Left lung (tissue), 10 donors: Measurements from ENCODE around the gene MAS1. TPM values are rescaled to one million over a fixed set of nuclear protein-coding genes. Genes with fewer than 3 reads are reported as not detected.

ENCODE experiments used
- ATAC-seq: fragments of 200-7000 bp; cut with Tn5 transposase; one replicate; pipeline ENCODE4 v1.9.1; 2020; ENCODE audit warnings: moderate library complexity
- DNase-seq, 4 donors: peaks; one replicate each; pipeline ENCODE4 v3.0.0-alpha.2; 2013 to 2020
- H3K27ac ChIP-seq, 2 donors: fragments of 200-600 bp; sonication (generic) in 1 of 2; one replicate each; pipeline versions ENCODE4 v1.5.0 to v1.8.0; 2020 to 2021
- H3K27me3 ChIP-seq, 2 donors: fragments of 200-600 bp; sonication (generic) in 1 of 2; one replicate each; pipeline versions ENCODE4 v1.5.0 to v1.8.0; 2020 to 2021
- H3K36me3 ChIP-seq, 2 donors: fragments of 200-600 bp; sonication (generic) in 1 of 2; one replicate each; pipeline versions ENCODE4 v1.5.0 to v1.8.0; 2020 to 2021
- H3K4me1 ChIP-seq, 2 donors: fragments of 200-600 bp; one replicate each; pipeline ENCODE4 v1.8.0; 2021
- H3K4me3 ChIP-seq, 2 donors: fragments of 200-600 bp; sonication (generic) in 1 of 2; one replicate each; pipeline versions ENCODE4 v1.5.0 to v1.8.0; 2020 to 2021; ENCODE audit warnings: mild to moderate bottlenecking in 1 of 2
- H3K9me3 ChIP-seq, 2 donors: fragments of 200-600 bp; sonication (generic) in 1 of 2; one replicate each; pipeline versions ENCODE4 v1.5.0 to v1.8.0; 2020 to 2021
- intact Hi-C, 2 donors: fragments of 100-400 bp; cut with DNase I; formaldehyde crosslinking; loops; one replicate each; pipeline versions ENCODE4 v1.11.2 to v1.14.2; 2022
- polyA plus RNA-seq, 6 donors: library from polyadenylated mRNA; unstranded; fragments of 120-200 nt; gene quantifications; one replicate each; pipeline ENCODE4 v1.2.1, GENCODE V29; 2013; ENCODE audit not compliant: insufficient read length in 6 of 6
- total RNA-seq, 2 donors: library from RNA; stranded (reverse); fragmentation: NEBNext Ultra II Directional; extraction: Animal tissue kit (Norgen Biotek cat#: 25700); gene quantifications; one replicate each; pipeline ENCODE4 v1.2.1, GENCODE V29; 2021
- TF ChIP-seq, protein P1 (sequence below), 2 donors: fragments of 200-600 bp; sonication (generic) in 1 of 2; IDR thresholded peaks; one replicate each; pipeline versions ENCODE4 v1.5.0 to v1.8.0; 2021; ENCODE audit warnings: antibody characterized with exemption in 2 of 2
- donor health status: DM: no; HTN: yes; CAD: no.
- donor health status: DM: no; HTN: no; CAD: no.

The MAS1 gene
- total and polyA plus RNA-seq, 8 donors = 0.02 to 0.07 (median 0.04) TPM; not detected in 1

DNA sequence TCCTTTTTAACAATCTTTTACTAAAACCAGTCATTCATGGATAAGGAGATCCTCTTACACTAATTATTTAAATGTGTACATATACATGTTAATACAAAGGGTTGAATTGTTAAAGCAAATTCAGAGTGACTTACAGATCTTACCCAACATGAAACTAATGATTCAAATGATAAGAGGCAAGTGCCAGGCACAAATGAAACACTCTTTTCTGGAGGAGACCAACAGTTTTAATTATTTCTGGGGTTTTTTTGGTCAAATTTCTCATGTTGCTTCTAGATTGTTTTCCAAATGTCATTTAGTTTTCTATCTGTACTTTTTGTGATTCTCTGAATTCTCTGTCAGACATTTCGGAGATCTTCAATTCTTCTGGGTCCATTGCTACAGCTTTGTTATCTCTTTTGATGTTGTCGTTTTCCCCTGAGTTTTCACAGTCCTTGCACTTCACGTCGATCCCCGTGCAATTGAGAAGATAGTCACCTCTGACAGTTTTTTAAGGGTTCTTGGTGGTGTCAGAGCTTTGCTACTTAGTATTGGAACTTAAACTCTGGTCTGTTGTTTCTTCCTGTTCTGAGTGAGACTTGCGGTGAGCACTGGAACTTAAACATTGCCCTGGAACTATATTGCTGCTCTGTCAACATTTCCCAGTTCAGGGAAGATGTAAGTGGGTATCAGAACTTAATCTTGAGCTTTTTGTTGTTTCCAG, 23.2 kb downstream of the MAS1 start:
- H3K4me1 ChIP-seq = no peaks in the 10 kb centered on the region
- no peak overlapping the region for H3K4me3 ChIP-seq
- H3K27me3 ChIP-seq = peaks cover 0 to 21% of the 10 kb centered on the region in 2 donors
- H3K9me3 ChIP-seq = no peaks in the 10 kb centered on the region
- intact Hi-C loops = no loop called here
- ATAC-seq (no peak), DNase-seq (no peak)
- H3K27ac ChIP-seq = no peak overlapping the region
- no peaks in the 10 kb centered on the region for H3K36me3 ChIP-seq
- TF ChIP-seq, protein P1, sequence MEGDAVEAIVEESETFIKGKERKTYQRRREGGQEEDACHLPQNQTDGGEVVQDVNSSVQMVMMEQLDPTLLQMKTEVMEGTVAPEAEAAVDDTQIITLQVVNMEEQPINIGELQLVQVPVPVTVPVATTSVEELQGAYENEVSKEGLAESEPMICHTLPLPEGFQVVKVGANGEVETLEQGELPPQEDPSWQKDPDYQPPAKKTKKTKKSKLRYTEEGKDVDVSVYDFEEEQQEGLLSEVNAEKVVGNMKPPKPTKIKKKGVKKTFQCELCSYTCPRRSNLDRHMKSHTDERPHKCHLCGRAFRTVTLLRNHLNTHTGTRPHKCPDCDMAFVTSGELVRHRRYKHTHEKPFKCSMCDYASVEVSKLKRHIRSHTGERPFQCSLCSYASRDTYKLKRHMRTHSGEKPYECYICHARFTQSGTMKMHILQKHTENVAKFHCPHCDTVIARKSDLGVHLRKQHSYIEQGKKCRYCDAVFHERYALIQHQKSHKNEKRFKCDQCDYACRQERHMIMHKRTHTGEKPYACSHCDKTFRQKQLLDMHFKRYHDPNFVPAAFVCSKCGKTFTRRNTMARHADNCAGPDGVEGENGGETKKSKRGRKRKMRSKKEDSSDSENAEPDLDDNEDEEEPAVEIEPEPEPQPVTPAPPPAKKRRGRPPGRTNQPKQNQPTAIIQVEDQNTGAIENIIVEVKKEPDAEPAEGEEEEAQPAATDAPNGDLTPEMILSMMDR (IDR thresholded peaks at IDR 0.05) = no peak

DNA sequence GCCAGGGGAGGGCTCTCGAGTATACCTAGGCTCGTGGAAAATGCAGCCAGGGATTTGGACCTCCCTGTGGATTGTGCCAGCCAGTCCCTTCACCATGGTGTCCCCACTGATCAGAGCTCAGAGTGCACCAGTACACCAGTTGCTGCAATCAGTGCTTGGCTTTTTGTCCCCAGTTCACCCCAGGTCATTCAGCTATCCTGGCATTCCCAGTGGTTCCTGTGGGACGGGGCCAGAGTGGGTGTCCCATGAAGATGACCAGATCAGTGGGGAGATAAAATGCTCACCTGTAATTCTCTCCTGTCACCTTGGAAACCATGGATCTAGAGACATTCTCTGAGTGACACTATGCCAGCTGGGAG, 23.8 kb downstream of the MAS1 start:
- Histone ChIP-seq H3K27me3 (peaks cover 0 to 17% of the 10 kb centered on the region in 2 donors), H3K4me1 (no peaks in the 10 kb centered on the region), H3K4me3 (no peak overlapping the region), H3K27ac (no peak overlapping the region), H3K9me3 (no peaks in the 10 kb centered on the region), H3K36me3 (no peaks in the 10 kb centered on the region)
- ATAC-seq = no peak
- TF ChIP-seq, protein P1 (IDR thresholded peaks at IDR 0.05) = no peak
- DNase-seq = no peak
- intact Hi-C loops = no loop called here

DNA sequence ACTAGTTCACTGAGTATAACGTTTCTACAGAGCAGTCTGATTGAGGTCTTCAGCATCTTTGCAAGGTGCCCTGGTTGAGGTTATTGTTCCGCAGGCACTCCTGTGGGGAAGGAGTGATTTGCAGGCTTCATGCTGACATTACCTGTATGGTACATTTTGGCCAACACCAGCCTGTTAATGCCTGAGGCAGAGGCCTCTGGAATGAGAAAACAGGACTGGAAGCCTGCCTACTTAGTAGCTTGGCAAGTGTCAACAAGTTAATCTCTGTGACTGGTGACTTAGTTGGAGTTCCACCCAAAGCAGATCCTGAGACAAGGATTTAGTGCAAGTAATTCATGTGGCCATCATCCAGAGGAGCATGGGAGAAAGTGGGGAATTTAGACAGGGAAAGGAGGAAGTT, 24.6 kb downstream of the MAS1 start:
- no peak for DNase-seq
- Histone ChIP-seq H3K9me3 (no peaks in the 10 kb centered on the region), H3K4me1 (no peaks in the 10 kb centered on the region), H3K4me3 (no peak overlapping the region), H3K36me3 (no peaks in the 10 kb centered on the region), H3K27ac (no peak overlapping the region), H3K27me3 (peaks cover 0 to 12% of the 10 kb centered on the region in 2 donors)
- intact Hi-C loops = no loop called here
- ATAC-seq = no peak
- TF ChIP-seq, protein P1 (IDR thresholded peaks at IDR 0.05) = no peak

DNA sequence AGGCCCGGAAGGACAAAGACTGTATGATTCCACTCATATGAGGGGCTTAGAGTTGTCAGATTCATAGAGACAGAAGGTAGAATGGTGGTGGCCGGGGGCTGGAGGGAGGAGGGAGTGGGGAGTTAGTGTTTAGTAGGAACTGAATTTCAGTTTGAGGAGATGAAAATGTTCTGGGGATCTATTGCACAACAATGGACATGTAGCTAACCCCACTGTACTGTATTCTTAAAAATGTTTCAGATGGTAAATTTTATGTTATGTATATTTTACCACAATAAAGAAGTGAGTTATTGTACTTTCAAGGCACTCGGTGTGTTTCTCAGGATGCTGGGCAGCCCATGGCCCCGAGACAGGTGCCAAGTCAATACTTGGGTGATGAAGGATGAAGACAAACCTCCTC, 25.4 kb downstream of the MAS1 start:
- intact Hi-C loops = no loop called here
- DNase-seq (no peak), ATAC-seq (no peak)
- no peak overlapping the region for H3K4me3 ChIP-seq
- H3K4me1 ChIP-seq = no peaks in the 10 kb centered on the region
- H3K36me3 ChIP-seq = no peaks in the 10 kb centered on the region
- H3K27ac ChIP-seq = no peak overlapping the region
- H3K27me3 ChIP-seq = peaks cover 0 to 8% of the 10 kb centered on the region in 2 donors
- H3K9me3 ChIP-seq = no peaks in the 10 kb centered on the region
- TF ChIP-seq, protein P1 (IDR thresholded peaks at IDR 0.05) = no peak

DNA sequence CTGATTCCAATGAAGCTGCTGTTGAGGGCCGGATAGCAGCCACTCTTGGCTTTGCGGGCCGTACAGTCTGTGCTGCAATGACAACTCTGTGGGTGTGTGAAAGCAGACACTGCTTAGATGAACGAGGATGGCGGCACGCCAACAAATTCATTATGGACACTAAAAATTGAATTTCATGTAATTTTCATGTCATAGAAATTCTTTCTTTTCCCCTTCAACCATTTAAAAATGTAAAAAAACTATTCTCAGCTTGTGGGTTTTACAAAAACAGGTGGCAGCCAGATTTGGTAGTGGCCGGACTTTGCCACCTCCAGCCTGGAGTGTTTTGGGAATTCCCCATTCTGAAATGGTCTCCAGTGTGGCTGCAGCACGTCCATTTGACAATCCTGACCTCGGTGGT, 26.0 kb downstream of the MAS1 start:
- Histone ChIP-seq H3K9me3 (no peaks in the 10 kb centered on the region), H3K36me3 (no peaks in the 10 kb centered on the region), H3K27me3 (peaks cover 0 to 3% of the 10 kb centered on the region in 2 donors), H3K4me1 (no peaks in the 10 kb centered on the region), H3K4me3 (no peak overlapping the region), H3K27ac (no peak overlapping the region)
- no peak for ATAC-seq
- no peak for DNase-seq
- TF ChIP-seq, protein P1 (IDR thresholded peaks at IDR 0.05) = no peak
- intact Hi-C loops = no loop called here
